Adrenal gland (tissue), 5 donors: Measurements from ENCODE around the gene HOXD4.

Experiments
- POLR2A ChIP-seq, 2 donors: fragments of 450-650 bp; IDR thresholded peaks; one replicate each; pipeline ENCODE4 v1.6.1; 2017; ENCODE audit warnings: antibody characterized with exemption in 2 of 2, mild to moderate bottlenecking in 2 of 2, moderate library complexity in 1 of 2
- TF ChIP-seq, protein P1 (sequence below), 6 experiments: fragments of 450-650 bp in 4 of 6; fragments of 200-600 bp in 2 of 6; sonication (generic) in 1 of 6; IDR thresholded peaks; 1 replicate in 5 of 6; 2 replicates in 1 of 6; pipeline versions ENCODE4 v1.5.1 to v1.8.0; 2016 to 2021; ENCODE audit warnings: antibody characterized with exemption in 6 of 6, mild to moderate bottlenecking in 2 of 6, moderate library complexity in 1 of 6
- donor health status: DM: no; HTN: no; CAD: no.

- TF ChIP-seq, protein P1, sequence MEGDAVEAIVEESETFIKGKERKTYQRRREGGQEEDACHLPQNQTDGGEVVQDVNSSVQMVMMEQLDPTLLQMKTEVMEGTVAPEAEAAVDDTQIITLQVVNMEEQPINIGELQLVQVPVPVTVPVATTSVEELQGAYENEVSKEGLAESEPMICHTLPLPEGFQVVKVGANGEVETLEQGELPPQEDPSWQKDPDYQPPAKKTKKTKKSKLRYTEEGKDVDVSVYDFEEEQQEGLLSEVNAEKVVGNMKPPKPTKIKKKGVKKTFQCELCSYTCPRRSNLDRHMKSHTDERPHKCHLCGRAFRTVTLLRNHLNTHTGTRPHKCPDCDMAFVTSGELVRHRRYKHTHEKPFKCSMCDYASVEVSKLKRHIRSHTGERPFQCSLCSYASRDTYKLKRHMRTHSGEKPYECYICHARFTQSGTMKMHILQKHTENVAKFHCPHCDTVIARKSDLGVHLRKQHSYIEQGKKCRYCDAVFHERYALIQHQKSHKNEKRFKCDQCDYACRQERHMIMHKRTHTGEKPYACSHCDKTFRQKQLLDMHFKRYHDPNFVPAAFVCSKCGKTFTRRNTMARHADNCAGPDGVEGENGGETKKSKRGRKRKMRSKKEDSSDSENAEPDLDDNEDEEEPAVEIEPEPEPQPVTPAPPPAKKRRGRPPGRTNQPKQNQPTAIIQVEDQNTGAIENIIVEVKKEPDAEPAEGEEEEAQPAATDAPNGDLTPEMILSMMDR (IDR thresholded peaks at IDR 0.05) = no peak
- TF ChIP-seq POLR2A (IDR thresholded peaks at IDR 0.05) = no peak
Measured at GRCh38 chr2:176171351-176172006, 20.1 kb downstream of the HOXD4 start.
